H9 (cell line): Measurements from ENCODE around the gene LDB2. TPM values are rescaled to one million over a fixed set of nuclear protein-coding genes. Genes with fewer than 3 reads are reported as not detected.

ENCODE experiments used
- DNase-seq: peaks from one replicate; pipeline ENCODE4 v3.0.0-alpha.2; 2017
- H2AFZ ChIP-seq: one replicate; pipeline ENCODE4 v1.6.1; 2013; ENCODE audit warnings: mild to moderate bottlenecking, low read length, control low read depth, moderate library complexity
- H2AK5ac ChIP-seq: 2 replicates; pipeline ENCODE4 v1.6.1; 2013; ENCODE audit warnings: low read length, control low read depth, mixed read lengths; ENCODE audit not compliant: insufficient read length
- H2BK120ac ChIP-seq: one replicate; pipeline ENCODE4 v1.6.1; 2013; ENCODE audit warnings: low read depth, mild to moderate bottlenecking, low read length, control low read depth, inconsistent platforms; ENCODE audit not compliant: poor library complexity, severe bottlenecking
- H2BK12ac ChIP-seq: 2 replicates; pipeline ENCODE4 v1.6.1; 2013; ENCODE audit warnings: low read length, control low read depth, mixed read lengths, low read depth; ENCODE audit not compliant: insufficient read length
- H2BK15ac ChIP-seq: 2 replicates; pipeline ENCODE4 v1.6.1; 2013; ENCODE audit warnings: low read depth, low read length, control low read depth
- H2BK20ac ChIP-seq: one replicate; pipeline ENCODE4 v1.6.1; 2013; ENCODE audit warnings: low read depth, mild to moderate bottlenecking, low read length, control low read depth, inconsistent platforms; ENCODE audit not compliant: poor library complexity, severe bottlenecking
- H2BK5ac ChIP-seq: 2 replicates; pipeline ENCODE4 v1.6.1; 2013; ENCODE audit warnings: low read length, control low read depth, mixed read lengths; ENCODE audit not compliant: insufficient read length
- H3K14ac ChIP-seq: 2 replicates; pipeline ENCODE4 v1.6.1; 2013; ENCODE audit warnings: low read length, control low read depth; ENCODE audit not compliant: insufficient read depth
- H3K18ac ChIP-seq: 2 replicates; pipeline ENCODE4 v1.6.1; 2013; ENCODE audit warnings: low read depth, mild to moderate bottlenecking, mixed read lengths, low read length, control low read depth; ENCODE audit not compliant: insufficient read length
- H3K23ac ChIP-seq: 2 replicates; pipeline ENCODE4 v1.6.1; 2013; ENCODE audit warnings: low read length, control low read depth, mixed read lengths, low read depth; ENCODE audit not compliant: insufficient read length
- H3K23me2 ChIP-seq: 2 replicates; pipeline ENCODE4 v1.6.1; 2013; ENCODE audit warnings: low read depth, mild to moderate bottlenecking, mixed read lengths, low read length, control low read depth; ENCODE audit not compliant: insufficient read length, poor library complexity, severe bottlenecking
- H3K27ac ChIP-seq: 2 replicates; pipeline ENCODE4 v1.5.1; 2013; ENCODE audit warnings: low read length, control low read depth, mixed read lengths, low read depth; ENCODE audit not compliant: insufficient read length
- H3K27me3 ChIP-seq: 2 replicates; pipeline ENCODE4 v1.6.1; 2013; ENCODE audit warnings: low read length, control low read depth, inconsistent platforms; ENCODE audit not compliant: insufficient read depth
- H3K4ac ChIP-seq: 2 replicates; pipeline ENCODE4 v1.6.1; 2013; ENCODE audit warnings: low read depth, mild to moderate bottlenecking, control low read depth, inconsistent platforms, low read length, moderate library complexity
- H3K4me1 ChIP-seq: 2 replicates; pipeline ENCODE4 v1.6.1; 2013; ENCODE audit warnings: low read length, control low read depth, inconsistent platforms; ENCODE audit not compliant: insufficient read depth
- H3K4me2 ChIP-seq: 2 replicates; pipeline ENCODE4 v1.6.1; 2013; ENCODE audit warnings: low read length, control low read depth, mixed read lengths; ENCODE audit not compliant: insufficient read length, insufficient read depth
- H3K56ac ChIP-seq: 2 replicates; pipeline ENCODE4 v1.6.1; 2013; ENCODE audit warnings: low read depth, mild to moderate bottlenecking, mixed read lengths, low read length, control low read depth; ENCODE audit not compliant: insufficient read length
- H3K79me1 ChIP-seq: 2 replicates; pipeline ENCODE4 v1.6.1; 2013; ENCODE audit warnings: low read depth, mild to moderate bottlenecking, moderate library complexity, low read length, control low read depth, inconsistent platforms; ENCODE audit not compliant: insufficient read depth, poor library complexity, severe bottlenecking
- H3K79me2 ChIP-seq: 2 replicates; pipeline ENCODE4 v1.6.1; 2013; ENCODE audit warnings: low read length, control low read depth, inconsistent platforms; ENCODE audit not compliant: insufficient read depth
- H3K9ac ChIP-seq: 2 replicates; pipeline ENCODE4 v1.6.1; 2013; ENCODE audit warnings: low read length, control low read depth, mixed read lengths; ENCODE audit not compliant: insufficient read length; ENCODE audit errors: extremely low read depth
- H3K9me3 ChIP-seq: one replicate; pipeline ENCODE4 v1.6.1; 2013; ENCODE audit warnings: low read depth, low read length, inconsistent platforms; ENCODE audit not compliant: control insufficient read depth
- H3T11ph ChIP-seq: one replicate; pipeline ENCODE4 v1.6.1; 2013; ENCODE audit warnings: mild to moderate bottlenecking, low read length, control low read depth, inconsistent platforms
- H4K20me1 ChIP-seq: one replicate; pipeline ENCODE4 v1.6.1; 2013; ENCODE audit not compliant: control insufficient read depth, insufficient read length, insufficient read depth
- H4K5ac ChIP-seq: 2 replicates; pipeline ENCODE4 v1.6.1; 2013; ENCODE audit warnings: low read depth, mild to moderate bottlenecking, mixed read lengths, low read length, control low read depth; ENCODE audit not compliant: insufficient read length
- H4K8ac ChIP-seq: replicated peaks from 2 replicates; pipeline ENCODE4 v1.6.1; 2013; ENCODE audit warnings: low read length, control low read depth, mixed read lengths, low read depth; ENCODE audit not compliant: insufficient read length
- H4K91ac ChIP-seq: 2 replicates; pipeline ENCODE4 v1.6.1; 2013; ENCODE audit warnings: low read depth, mild to moderate bottlenecking, moderate library complexity, mixed read lengths, low read length, control low read depth; ENCODE audit not compliant: insufficient read length
- H3K27ac Mint-ChIP-seq, 3 experiments: 2 replicates in 2 of 3; 3 replicates in 1 of 3; pipeline ENCODE4 v1.8.0; 2020 to 2021; ENCODE audit warnings: mixed read lengths in 3 of 3, mild to moderate bottlenecking in 1 of 3, moderate library complexity in 1 of 3
- H3K27me3 Mint-ChIP-seq: 2 replicates; pipeline ENCODE4 v1.8.0; 2021; ENCODE audit warnings: low read depth, mild to moderate bottlenecking, moderate library complexity, mixed read lengths
- H3K36me3 Mint-ChIP-seq, 3 experiments: 2 replicates in 2 of 3; 3 replicates in 1 of 3; pipeline ENCODE4 v1.8.0; 2020 to 2021; ENCODE audit warnings: low read depth in 3 of 3, mixed read lengths in 3 of 3; ENCODE audit not compliant: insufficient read depth in 1 of 3
- H3K4me1 Mint-ChIP-seq, 2 experiments: 2 replicates each; pipeline ENCODE4 v1.8.0; 2020; ENCODE audit warnings: mixed read lengths in 2 of 2
- H3K4me3 Mint-ChIP-seq, 2 experiments: 2 replicates in 1 of 2; 3 replicates in 1 of 2; pipeline ENCODE4 v1.8.0; 2020 to 2021; ENCODE audit warnings: mild to moderate bottlenecking in 2 of 2, mixed read lengths in 2 of 2, moderate library complexity in 1 of 2
- H3K9me3 Mint-ChIP-seq, 2 experiments: 2 replicates in 1 of 2; 3 replicates in 1 of 2; pipeline ENCODE4 v1.8.0; 2020; ENCODE audit warnings: mild to moderate bottlenecking in 2 of 2, mixed read lengths in 2 of 2, moderate library complexity in 1 of 2
- WGBS: extraction: QIAGEN DNeasy Blood & Tissue Kit; methylation state at CpG from one replicate; pipeline ENCODE4 v1.1.7; 2013; ENCODE audit warnings: missing lambda C conversion rate, low lambda C conversion rate, mixed read lengths; ENCODE audit not compliant: insufficient read length; ENCODE audit errors: extremely low coverage; 5-methylcytosine and 5-hydroxymethylcytosine counted together
- total RNA-seq: library from RNA; stranded (reverse); gene quantifications from 2 replicates; pipeline ENCODE4 v1.2.1, GENCODE V29; 2021
- TF ChIP-seq, protein P1 (sequence below): fragments of 200-600 bp; sonication (generic); conservative IDR thresholded peaks from 3 replicates; pipeline ENCODE4 v1.8.0; 2021; ENCODE audit warnings: antibody characterized with exemption, mild to moderate bottlenecking

Gene LDB2
- total RNA-seq, 1 experiment from 2014 or later, result 22.5 TPM

DNA sequence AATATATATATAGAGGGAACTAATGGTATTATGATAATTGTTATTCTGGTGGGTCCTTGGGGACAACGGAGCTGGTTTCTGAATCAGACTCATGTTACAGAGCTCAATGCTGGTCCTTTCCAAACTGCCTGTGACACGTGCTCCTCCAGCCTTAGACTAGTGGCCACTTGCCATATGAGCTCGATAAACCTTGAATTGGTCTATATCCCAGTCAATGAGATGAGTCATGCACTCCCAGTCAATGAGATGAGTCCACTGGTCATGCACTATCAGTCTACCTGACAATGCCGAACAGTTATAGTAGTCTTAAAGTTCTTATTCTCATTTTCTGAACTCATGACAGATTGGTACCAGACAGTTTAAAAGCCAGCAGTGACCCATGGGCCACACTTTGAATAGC lies 325.2 kb downstream of the LDB2 start:
- H2BK20ac ChIP-seq, result no peak overlapping the region
- H3K27me3 ChIP-seq, result no peaks in the 10 kb centered on the region
- no peaks in the 10 kb centered on the region for H3K9me3 ChIP-seq
- WGBS, result no CpG with 5 or more reads among the region's 4 CpGs
- H3K18ac ChIP-seq, result no peak overlapping the region
- no peak overlapping the region for H2BK120ac ChIP-seq
- no peak overlapping the region for H3T11ph ChIP-seq
- no peak overlapping the region for H2AK5ac ChIP-seq
- Mint-ChIP-seq H3K9me3 (no peaks in the 10 kb centered on the region), H3K36me3 (peaks cover 0 to 3% (median 0%) of the 10 kb centered on the region in 3 experiments; a peak in 3 of 7 replicates), H3K4me3 (no peak overlapping the region), H3K27ac (no peak overlapping the region), H3K4me1 (no peaks in the 10 kb centered on the region), H3K27me3 (no peaks in the 10 kb centered on the region; the same call in 1 of the 2 replicates)
- no peak overlapping the region for H2AFZ ChIP-seq
- H2BK12ac ChIP-seq, result no peak overlapping the region
- H2BK15ac ChIP-seq, result no peak overlapping the region
- H3K79me1 ChIP-seq, result no peaks in the 10 kb centered on the region
- H3K56ac ChIP-seq, result no peak overlapping the region
- H3K27ac ChIP-seq, result no peak overlapping the region
- H3K23me2 ChIP-seq, result no peaks in the 10 kb centered on the region
- H4K20me1 ChIP-seq, result no peaks in the 10 kb centered on the region
- H4K91ac ChIP-seq, result no peak overlapping the region
- DNase-seq, result no peak
- no peak overlapping the region for H3K4ac ChIP-seq
- no peaks in the 10 kb centered on the region for H3K4me1 ChIP-seq
- TF ChIP-seq, protein P1, sequence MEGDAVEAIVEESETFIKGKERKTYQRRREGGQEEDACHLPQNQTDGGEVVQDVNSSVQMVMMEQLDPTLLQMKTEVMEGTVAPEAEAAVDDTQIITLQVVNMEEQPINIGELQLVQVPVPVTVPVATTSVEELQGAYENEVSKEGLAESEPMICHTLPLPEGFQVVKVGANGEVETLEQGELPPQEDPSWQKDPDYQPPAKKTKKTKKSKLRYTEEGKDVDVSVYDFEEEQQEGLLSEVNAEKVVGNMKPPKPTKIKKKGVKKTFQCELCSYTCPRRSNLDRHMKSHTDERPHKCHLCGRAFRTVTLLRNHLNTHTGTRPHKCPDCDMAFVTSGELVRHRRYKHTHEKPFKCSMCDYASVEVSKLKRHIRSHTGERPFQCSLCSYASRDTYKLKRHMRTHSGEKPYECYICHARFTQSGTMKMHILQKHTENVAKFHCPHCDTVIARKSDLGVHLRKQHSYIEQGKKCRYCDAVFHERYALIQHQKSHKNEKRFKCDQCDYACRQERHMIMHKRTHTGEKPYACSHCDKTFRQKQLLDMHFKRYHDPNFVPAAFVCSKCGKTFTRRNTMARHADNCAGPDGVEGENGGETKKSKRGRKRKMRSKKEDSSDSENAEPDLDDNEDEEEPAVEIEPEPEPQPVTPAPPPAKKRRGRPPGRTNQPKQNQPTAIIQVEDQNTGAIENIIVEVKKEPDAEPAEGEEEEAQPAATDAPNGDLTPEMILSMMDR, result no peak
- no peak overlapping the region for H3K23ac ChIP-seq
- H3K79me2 ChIP-seq, result no peaks in the 10 kb centered on the region
- no peak overlapping the region for H2BK5ac ChIP-seq
- no peak overlapping the region for H3K4me2 ChIP-seq
- H3K14ac ChIP-seq, result no peak overlapping the region
- H4K8ac ChIP-seq, result no peak overlapping the region
- no peak overlapping the region for H3K9ac ChIP-seq
- H4K5ac ChIP-seq, result no peak overlapping the region
